H9 (cell line): Measurements from ENCODE around the gene ANKRD44. TPM values are rescaled to one million over a fixed set of nuclear protein-coding genes. Genes with fewer than 3 reads are reported as not detected.

ENCODE experiments used
- DNase-seq: peaks from one replicate; pipeline ENCODE4 v3.0.0-alpha.2; 2017
- H2AFZ ChIP-seq: one replicate; pipeline ENCODE4 v1.6.1; 2013; ENCODE audit warnings: mild to moderate bottlenecking, low read length, control low read depth, moderate library complexity
- H2AK5ac ChIP-seq: 2 replicates; pipeline ENCODE4 v1.6.1; 2013; ENCODE audit warnings: low read length, control low read depth, mixed read lengths; ENCODE audit not compliant: insufficient read length
- H2BK120ac ChIP-seq: one replicate; pipeline ENCODE4 v1.6.1; 2013; ENCODE audit warnings: low read depth, mild to moderate bottlenecking, low read length, control low read depth, inconsistent platforms; ENCODE audit not compliant: poor library complexity, severe bottlenecking
- H2BK12ac ChIP-seq: 2 replicates; pipeline ENCODE4 v1.6.1; 2013; ENCODE audit warnings: low read length, control low read depth, mixed read lengths, low read depth; ENCODE audit not compliant: insufficient read length
- H2BK15ac ChIP-seq: 2 replicates; pipeline ENCODE4 v1.6.1; 2013; ENCODE audit warnings: low read depth, low read length, control low read depth
- H2BK20ac ChIP-seq: one replicate; pipeline ENCODE4 v1.6.1; 2013; ENCODE audit warnings: low read depth, mild to moderate bottlenecking, low read length, control low read depth, inconsistent platforms; ENCODE audit not compliant: poor library complexity, severe bottlenecking
- H2BK5ac ChIP-seq: 2 replicates; pipeline ENCODE4 v1.6.1; 2013; ENCODE audit warnings: low read length, control low read depth, mixed read lengths; ENCODE audit not compliant: insufficient read length
- H3K14ac ChIP-seq: 2 replicates; pipeline ENCODE4 v1.6.1; 2013; ENCODE audit warnings: low read length, control low read depth; ENCODE audit not compliant: insufficient read depth
- H3K18ac ChIP-seq: 2 replicates; pipeline ENCODE4 v1.6.1; 2013; ENCODE audit warnings: low read depth, mild to moderate bottlenecking, mixed read lengths, low read length, control low read depth; ENCODE audit not compliant: insufficient read length
- H3K23ac ChIP-seq: 2 replicates; pipeline ENCODE4 v1.6.1; 2013; ENCODE audit warnings: low read length, control low read depth, mixed read lengths, low read depth; ENCODE audit not compliant: insufficient read length
- H3K23me2 ChIP-seq: 2 replicates; pipeline ENCODE4 v1.6.1; 2013; ENCODE audit warnings: low read depth, mild to moderate bottlenecking, mixed read lengths, low read length, control low read depth; ENCODE audit not compliant: insufficient read length, poor library complexity, severe bottlenecking
- H3K27ac ChIP-seq: 2 replicates; pipeline ENCODE4 v1.5.1; 2013; ENCODE audit warnings: low read length, control low read depth, mixed read lengths, low read depth; ENCODE audit not compliant: insufficient read length
- H3K27me3 ChIP-seq: 2 replicates; pipeline ENCODE4 v1.6.1; 2013; ENCODE audit warnings: low read length, control low read depth, inconsistent platforms; ENCODE audit not compliant: insufficient read depth
- H3K4ac ChIP-seq: 2 replicates; pipeline ENCODE4 v1.6.1; 2013; ENCODE audit warnings: low read depth, mild to moderate bottlenecking, control low read depth, inconsistent platforms, low read length, moderate library complexity
- H3K4me1 ChIP-seq: 2 replicates; pipeline ENCODE4 v1.6.1; 2013; ENCODE audit warnings: low read length, control low read depth, inconsistent platforms; ENCODE audit not compliant: insufficient read depth
- H3K4me2 ChIP-seq: 2 replicates; pipeline ENCODE4 v1.6.1; 2013; ENCODE audit warnings: low read length, control low read depth, mixed read lengths; ENCODE audit not compliant: insufficient read length, insufficient read depth
- H3K56ac ChIP-seq: 2 replicates; pipeline ENCODE4 v1.6.1; 2013; ENCODE audit warnings: low read depth, mild to moderate bottlenecking, mixed read lengths, low read length, control low read depth; ENCODE audit not compliant: insufficient read length
- H3K79me1 ChIP-seq: 2 replicates; pipeline ENCODE4 v1.6.1; 2013; ENCODE audit warnings: low read depth, mild to moderate bottlenecking, moderate library complexity, low read length, control low read depth, inconsistent platforms; ENCODE audit not compliant: insufficient read depth, poor library complexity, severe bottlenecking
- H3K79me2 ChIP-seq: 2 replicates; pipeline ENCODE4 v1.6.1; 2013; ENCODE audit warnings: low read length, control low read depth, inconsistent platforms; ENCODE audit not compliant: insufficient read depth
- H3K9ac ChIP-seq: 2 replicates; pipeline ENCODE4 v1.6.1; 2013; ENCODE audit warnings: low read length, control low read depth, mixed read lengths; ENCODE audit not compliant: insufficient read length; ENCODE audit errors: extremely low read depth
- H3K9me3 ChIP-seq: one replicate; pipeline ENCODE4 v1.6.1; 2013; ENCODE audit warnings: low read depth, low read length, inconsistent platforms; ENCODE audit not compliant: control insufficient read depth
- H3T11ph ChIP-seq: one replicate; pipeline ENCODE4 v1.6.1; 2013; ENCODE audit warnings: mild to moderate bottlenecking, low read length, control low read depth, inconsistent platforms
- H4K20me1 ChIP-seq: one replicate; pipeline ENCODE4 v1.6.1; 2013; ENCODE audit not compliant: control insufficient read depth, insufficient read length, insufficient read depth
- H4K5ac ChIP-seq: 2 replicates; pipeline ENCODE4 v1.6.1; 2013; ENCODE audit warnings: low read depth, mild to moderate bottlenecking, mixed read lengths, low read length, control low read depth; ENCODE audit not compliant: insufficient read length
- H4K8ac ChIP-seq: replicated peaks from 2 replicates; pipeline ENCODE4 v1.6.1; 2013; ENCODE audit warnings: low read length, control low read depth, mixed read lengths, low read depth; ENCODE audit not compliant: insufficient read length
- H4K91ac ChIP-seq: 2 replicates; pipeline ENCODE4 v1.6.1; 2013; ENCODE audit warnings: low read depth, mild to moderate bottlenecking, moderate library complexity, mixed read lengths, low read length, control low read depth; ENCODE audit not compliant: insufficient read length
- H3K27ac Mint-ChIP-seq, 3 experiments: 2 replicates in 2 of 3; 3 replicates in 1 of 3; pipeline ENCODE4 v1.8.0; 2020 to 2021; ENCODE audit warnings: mixed read lengths in 3 of 3, mild to moderate bottlenecking in 1 of 3, moderate library complexity in 1 of 3
- H3K27me3 Mint-ChIP-seq: 2 replicates; pipeline ENCODE4 v1.8.0; 2021; ENCODE audit warnings: low read depth, mild to moderate bottlenecking, moderate library complexity, mixed read lengths
- H3K36me3 Mint-ChIP-seq, 3 experiments: 2 replicates in 2 of 3; 3 replicates in 1 of 3; pipeline ENCODE4 v1.8.0; 2020 to 2021; ENCODE audit warnings: low read depth in 3 of 3, mixed read lengths in 3 of 3; ENCODE audit not compliant: insufficient read depth in 1 of 3
- H3K4me1 Mint-ChIP-seq, 2 experiments: 2 replicates each; pipeline ENCODE4 v1.8.0; 2020; ENCODE audit warnings: mixed read lengths in 2 of 2
- H3K4me3 Mint-ChIP-seq, 2 experiments: 2 replicates in 1 of 2; 3 replicates in 1 of 2; pipeline ENCODE4 v1.8.0; 2020 to 2021; ENCODE audit warnings: mild to moderate bottlenecking in 2 of 2, mixed read lengths in 2 of 2, moderate library complexity in 1 of 2
- H3K9me3 Mint-ChIP-seq, 2 experiments: 2 replicates in 1 of 2; 3 replicates in 1 of 2; pipeline ENCODE4 v1.8.0; 2020; ENCODE audit warnings: mild to moderate bottlenecking in 2 of 2, mixed read lengths in 2 of 2, moderate library complexity in 1 of 2
- WGBS: extraction: QIAGEN DNeasy Blood & Tissue Kit; methylation state at CpG from one replicate; pipeline ENCODE4 v1.1.7; 2013; ENCODE audit warnings: missing lambda C conversion rate, low lambda C conversion rate, mixed read lengths; ENCODE audit not compliant: insufficient read length; ENCODE audit errors: extremely low coverage; 5-methylcytosine and 5-hydroxymethylcytosine counted together
- total RNA-seq: library from RNA; stranded (reverse); gene quantifications from 2 replicates; pipeline ENCODE4 v1.2.1, GENCODE V29; 2021
- TF ChIP-seq, protein P1 (sequence below): fragments of 200-600 bp; sonication (generic); conservative IDR thresholded peaks from 3 replicates; pipeline ENCODE4 v1.8.0; 2021; ENCODE audit warnings: antibody characterized with exemption, mild to moderate bottlenecking

ANKRD44 gene
- total RNA-seq, 1 experiment from 2014 or later = 1.9 TPM

- Histone ChIP-seq H2BK20ac (no peak overlapping the region), H2BK120ac (no peak overlapping the region), H3K18ac (no peak overlapping the region), H3K27ac (no peak overlapping the region), H3K4ac (no peak overlapping the region), H3K23me2 (no peaks in the 10 kb centered on the region), H3K79me1 (no peaks in the 10 kb centered on the region), H4K20me1 (no peaks in the 10 kb centered on the region), H3T11ph (no peak overlapping the region), H2BK5ac (no peak overlapping the region), H4K91ac (no peak overlapping the region), H4K5ac (no peak overlapping the region), H3K4me1 (no peaks in the 10 kb centered on the region; the same call in 1 of the 2 replicates), H2BK12ac (no peak overlapping the region), H3K23ac (no peak overlapping the region), H3K79me2 (no peaks in the 10 kb centered on the region), H3K4me2 (no peak overlapping the region), H3K27me3 (no peaks in the 10 kb centered on the region), H2AK5ac (no peak overlapping the region), H2AFZ (no peak overlapping the region), H3K9ac (no peak overlapping the region), H4K8ac (no peak overlapping the region), H3K56ac (no peak overlapping the region), H3K9me3 (no peaks in the 10 kb centered on the region), H2BK15ac (no peak overlapping the region), H3K14ac (no peak overlapping the region)
- H3K4me1 Mint-ChIP-seq = peaks cover 4 to 7% of the 10 kb centered on the region in 2 experiments
- TF ChIP-seq, protein P1, sequence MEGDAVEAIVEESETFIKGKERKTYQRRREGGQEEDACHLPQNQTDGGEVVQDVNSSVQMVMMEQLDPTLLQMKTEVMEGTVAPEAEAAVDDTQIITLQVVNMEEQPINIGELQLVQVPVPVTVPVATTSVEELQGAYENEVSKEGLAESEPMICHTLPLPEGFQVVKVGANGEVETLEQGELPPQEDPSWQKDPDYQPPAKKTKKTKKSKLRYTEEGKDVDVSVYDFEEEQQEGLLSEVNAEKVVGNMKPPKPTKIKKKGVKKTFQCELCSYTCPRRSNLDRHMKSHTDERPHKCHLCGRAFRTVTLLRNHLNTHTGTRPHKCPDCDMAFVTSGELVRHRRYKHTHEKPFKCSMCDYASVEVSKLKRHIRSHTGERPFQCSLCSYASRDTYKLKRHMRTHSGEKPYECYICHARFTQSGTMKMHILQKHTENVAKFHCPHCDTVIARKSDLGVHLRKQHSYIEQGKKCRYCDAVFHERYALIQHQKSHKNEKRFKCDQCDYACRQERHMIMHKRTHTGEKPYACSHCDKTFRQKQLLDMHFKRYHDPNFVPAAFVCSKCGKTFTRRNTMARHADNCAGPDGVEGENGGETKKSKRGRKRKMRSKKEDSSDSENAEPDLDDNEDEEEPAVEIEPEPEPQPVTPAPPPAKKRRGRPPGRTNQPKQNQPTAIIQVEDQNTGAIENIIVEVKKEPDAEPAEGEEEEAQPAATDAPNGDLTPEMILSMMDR = no peak
- no peaks in the 10 kb centered on the region; a peak in 1 of 5 replicates for H3K9me3 Mint-ChIP-seq
- no peaks in the 10 kb centered on the region for H3K36me3 Mint-ChIP-seq
- no peak overlapping the region for H3K4me3 Mint-ChIP-seq
- no CpG with 5 or more reads among the region's 4 CpGs for WGBS
- no peaks in the 10 kb centered on the region; the same call in none of the 2 replicates for H3K27me3 Mint-ChIP-seq
- no peak overlapping the region for H3K27ac Mint-ChIP-seq
- DNase-seq = no peak
Observed at GRCh38 chr2:197251576-197251975, 59.0 kb downstream of the ANKRD44 start.
